HEK293T (cell line): ENCODE data around the gene PTEN.

Experiments
- ARNT ChIP-seq: fragments of 450-650 bp; IDR thresholded peaks from 2 replicates; pipeline ENCODE4 v1.6.1; 2017; ENCODE audit warnings: mild to moderate bottlenecking
- FOXA1 ChIP-seq: fragments of 450-650 bp; IDR thresholded peaks from 2 replicates; pipeline ENCODE4 v1.6.1; 2016; ENCODE audit warnings: mild to moderate bottlenecking
- HDGF ChIP-seq: fragments of 450-650 bp; IDR thresholded peaks from 2 replicates; pipeline ENCODE4 v1.6.1; 2017; ENCODE audit warnings: antibody characterized with exemption, borderline replicate concordance
- TARDBP ChIP-seq: fragments of 450-650 bp; IDR thresholded peaks from 2 replicates; pipeline ENCODE4 v1.6.1; 2016
- TF ChIP-seq, protein P1 (sequence below): fragments of 450-650 bp; IDR thresholded peaks from 2 replicates; pipeline ENCODE4 v1.6.1; 2016

- TF ChIP-seq FOXA1 (no peak), ARNT (no peak), HDGF (no peak), TARDBP (no peak)
- TF ChIP-seq, protein P1, sequence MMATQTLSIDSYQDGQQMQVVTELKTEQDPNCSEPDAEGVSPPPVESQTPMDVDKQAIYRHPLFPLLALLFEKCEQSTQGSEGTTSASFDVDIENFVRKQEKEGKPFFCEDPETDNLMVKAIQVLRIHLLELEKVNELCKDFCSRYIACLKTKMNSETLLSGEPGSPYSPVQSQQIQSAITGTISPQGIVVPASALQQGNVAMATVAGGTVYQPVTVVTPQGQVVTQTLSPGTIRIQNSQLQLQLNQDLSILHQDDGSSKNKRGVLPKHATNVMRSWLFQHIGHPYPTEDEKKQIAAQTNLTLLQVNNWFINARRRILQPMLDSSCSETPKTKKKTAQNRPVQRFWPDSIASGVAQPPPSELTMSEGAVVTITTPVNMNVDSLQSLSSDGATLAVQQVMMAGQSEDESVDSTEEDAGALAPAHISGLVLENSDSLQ: no peak
Observed at GRCh38 chr10:87913156-87913921, 49.9 kb downstream of the PTEN start.
